Measurements from ENCODE around the gene HLCS. TPM values are rescaled to one million over a fixed set of nuclear protein-coding genes. Genes with fewer than 3 reads are reported as not detected.

Gene HLCS
- total RNA-seq, 1 donor, result 10.2 TPM

DNA sequence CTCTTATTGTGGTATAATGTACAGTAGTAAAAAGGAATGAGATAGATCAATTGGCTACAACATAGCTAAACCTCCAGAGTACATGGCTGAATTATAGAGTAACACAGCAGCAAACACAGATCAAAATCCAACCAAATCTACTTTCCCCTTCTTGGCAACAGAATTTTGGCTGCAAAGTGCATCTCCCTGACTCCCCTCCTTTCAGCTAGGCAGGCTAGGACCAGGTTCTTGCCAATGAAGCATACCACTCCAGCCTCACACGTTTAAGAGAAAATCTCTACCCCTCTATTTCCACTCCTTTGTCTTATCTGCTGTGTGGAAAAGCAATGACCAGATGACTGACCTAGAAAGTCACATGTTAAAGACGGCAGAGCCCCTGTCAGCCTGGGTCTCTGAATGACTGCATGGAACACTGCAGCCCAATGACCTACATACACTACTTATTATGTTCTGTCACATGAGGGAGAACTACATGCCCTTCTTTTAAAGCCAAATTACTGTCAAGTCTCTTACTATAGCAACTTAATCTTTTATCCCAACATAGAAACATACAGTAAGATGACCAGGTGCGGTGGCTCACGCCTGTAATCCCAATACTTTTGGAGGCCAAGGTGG lies 99.1 kb downstream of the HLCS start:
- Histone ChIP-seq H3K9me3 (ENCODE audit: low read depth, low read length) (no peaks in the 10 kb centered on the region), H3K4me3 (ENCODE audit: low read length) (no peak overlapping the region), H3K4me1 (ENCODE audit: insufficient read depth, low read length) (no peaks in the 10 kb centered on the region), H3K27me3 (ENCODE audit: insufficient read depth, low read length) (no peaks in the 10 kb centered on the region)

DNA sequence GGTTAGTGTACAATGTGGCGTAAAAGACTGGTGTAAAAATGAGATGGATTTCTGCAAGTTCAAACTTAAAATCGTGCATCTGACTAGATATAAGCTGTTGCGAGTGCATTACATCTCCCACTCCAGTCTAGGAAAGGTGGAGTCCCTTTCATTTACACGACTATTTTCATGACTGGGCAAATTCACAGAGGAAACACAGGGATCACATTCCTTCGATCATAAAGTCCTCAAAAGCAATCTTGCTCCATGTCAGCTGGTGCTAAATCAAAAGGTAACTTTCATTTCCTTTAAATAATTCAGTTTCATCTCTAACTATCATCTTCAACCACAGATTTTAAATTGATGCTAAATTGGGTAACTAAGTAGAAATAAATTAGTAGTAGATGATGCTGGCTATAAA lies 100.0 kb downstream of the HLCS start:
- Histone ChIP-seq H3K9me3 (ENCODE audit: low read depth, low read length) (no peaks in the 10 kb centered on the region), H3K27me3 (ENCODE audit: insufficient read depth, low read length) (no peaks in the 10 kb centered on the region), H3K4me1 (ENCODE audit: insufficient read depth, low read length) (no peaks in the 10 kb centered on the region), H3K4me3 (ENCODE audit: low read length) (no peak overlapping the region)

DNA sequence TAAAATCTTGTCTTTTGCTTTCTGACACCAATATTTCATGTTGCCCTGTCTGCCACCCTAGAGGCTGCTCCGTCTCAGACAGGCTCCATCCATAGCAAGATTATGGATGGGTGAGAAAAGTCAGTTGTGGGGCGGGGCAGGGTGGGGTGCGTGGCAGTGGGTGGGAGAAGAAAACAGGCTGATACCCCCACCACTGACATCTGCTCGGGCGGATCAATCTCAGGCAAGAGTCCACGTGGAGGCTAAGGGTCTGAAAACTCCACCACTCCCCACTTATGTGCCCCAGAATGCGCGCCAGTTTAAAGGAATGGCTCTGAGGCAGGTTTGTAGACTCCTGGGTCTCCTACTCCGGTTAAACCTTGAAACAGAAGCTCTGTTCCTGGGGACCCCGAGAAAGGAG lies 101.5 kb downstream of the HLCS start:
- H3K27me3 ChIP-seq (ENCODE audit: insufficient read depth, low read length), result no peaks in the 10 kb centered on the region
- H3K4me1 ChIP-seq (ENCODE audit: insufficient read depth, low read length), result peaks cover 4% of the 10 kb centered on the region

DNA sequence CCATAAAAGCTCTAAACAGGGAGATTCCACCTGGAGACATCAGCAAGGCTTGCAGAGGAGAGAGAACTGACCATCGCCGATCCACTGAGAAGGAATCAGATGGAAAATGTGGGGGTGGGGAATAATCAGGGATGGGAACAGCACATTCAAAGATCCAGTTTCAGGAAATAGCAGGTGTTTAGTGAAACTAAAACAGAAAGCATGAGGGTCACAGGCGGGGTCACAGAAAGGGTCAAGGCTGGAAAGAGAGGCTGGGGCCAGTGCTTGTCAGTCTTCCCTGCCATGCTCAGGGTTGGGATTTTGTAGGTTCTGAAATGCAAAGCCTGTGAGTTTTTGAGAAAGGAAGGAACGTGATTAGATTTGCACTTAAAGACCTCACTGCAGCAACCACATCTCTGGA lies 103.2 kb downstream of the HLCS start:
- Histone ChIP-seq H3K9me3 (ENCODE audit: low read depth, low read length) (no peaks in the 10 kb centered on the region), H3K4me3 (ENCODE audit: low read length) (no peak overlapping the region), H3K4me1 (ENCODE audit: insufficient read depth, low read length) (peaks cover 12% of the 10 kb centered on the region), H3K27me3 (ENCODE audit: insufficient read depth, low read length) (no peaks in the 10 kb centered on the region)

More for the DNA sequence above, 101.5 kb downstream of the HLCS start:
- Histone ChIP-seq H3K9me3 (ENCODE audit: low read depth, low read length) (no peaks in the 10 kb centered on the region), H3K4me3 (ENCODE audit: low read length) (no peak overlapping the region)

DNA sequence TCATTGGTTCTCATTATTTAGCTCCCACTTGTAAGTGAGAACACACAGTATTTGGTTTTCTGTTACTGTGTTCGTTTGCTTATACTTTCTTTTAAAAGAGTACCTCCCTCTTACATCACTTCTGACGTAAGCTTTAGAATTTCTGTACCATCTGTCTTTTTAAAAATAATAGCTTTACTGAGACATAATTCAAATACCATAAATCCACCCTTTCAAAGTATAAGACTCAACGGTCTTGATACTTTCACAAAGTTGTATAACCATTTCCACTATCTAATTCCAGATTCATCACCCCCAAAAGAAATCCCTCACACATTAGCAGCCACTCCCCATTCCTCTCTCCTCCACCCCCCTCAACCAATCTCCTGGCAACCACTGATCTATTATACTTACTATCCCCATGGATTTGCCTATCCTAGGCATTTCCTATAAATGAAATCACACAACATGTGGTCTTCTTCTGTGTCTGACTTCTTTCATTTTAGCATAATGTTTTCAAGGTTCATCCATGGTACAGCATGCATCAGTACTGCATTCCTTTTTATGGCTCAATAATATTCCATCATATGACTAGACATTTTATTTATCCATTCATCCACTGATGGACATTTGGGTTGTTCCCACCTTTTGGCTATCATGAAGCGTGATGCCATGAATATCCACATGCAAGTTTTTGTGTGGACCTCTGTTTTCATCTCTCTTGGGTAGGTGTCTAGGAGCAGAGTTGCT lies 104.7 kb downstream of the HLCS start:
- H3K4me1 ChIP-seq (ENCODE audit: insufficient read depth, low read length), result peaks cover 12% of the 10 kb centered on the region
- no peaks in the 10 kb centered on the region for H3K9me3 ChIP-seq (ENCODE audit: low read depth, low read length)
- H3K4me3 ChIP-seq (ENCODE audit: low read length), result no peak overlapping the region
- no peaks in the 10 kb centered on the region for H3K27me3 ChIP-seq (ENCODE audit: insufficient read depth, low read length)

DNA sequence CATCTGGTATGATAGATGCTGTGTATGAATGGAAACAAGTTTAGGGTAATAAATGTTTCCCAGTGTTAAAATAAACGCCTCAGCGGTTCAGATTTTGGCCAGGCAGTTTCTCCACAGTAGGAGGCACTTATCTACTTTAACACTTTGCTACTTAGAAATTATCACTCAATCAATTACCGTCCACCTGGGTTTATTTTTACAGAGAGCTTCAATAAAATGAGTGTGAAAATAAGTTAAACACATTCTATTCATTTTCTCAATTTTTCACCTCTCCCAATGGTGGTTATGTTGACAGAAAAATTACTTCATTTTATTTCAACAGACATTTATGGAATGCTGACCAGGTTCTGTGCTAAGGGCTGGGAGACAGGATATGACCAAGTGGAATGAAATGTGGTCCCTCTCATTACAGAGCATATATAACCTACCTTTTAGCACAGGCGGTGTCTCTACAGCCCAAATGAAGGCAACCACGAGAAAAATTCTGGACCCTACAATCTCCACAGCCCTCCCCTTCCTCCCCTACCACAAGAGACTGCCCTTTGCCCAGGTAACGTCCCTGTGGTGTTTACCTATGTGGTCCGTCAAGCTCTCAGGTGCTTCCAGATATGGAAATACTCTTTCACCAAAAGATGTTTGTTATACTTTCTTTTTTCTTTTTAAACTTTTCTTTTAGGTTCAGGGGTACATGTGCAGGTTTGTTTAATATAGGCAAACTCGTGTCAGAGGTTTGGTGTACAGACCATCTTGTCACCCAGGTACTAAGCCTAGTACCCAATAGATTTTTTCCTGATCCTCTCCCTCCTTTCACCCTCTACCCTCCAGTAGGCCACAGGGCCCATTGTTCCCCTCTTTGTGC lies 105.5 kb downstream of the HLCS start:
- Histone ChIP-seq H3K4me1 (ENCODE audit: insufficient read depth, low read length) (peaks cover 12% of the 10 kb centered on the region), H3K9me3 (ENCODE audit: low read depth, low read length) (no peaks in the 10 kb centered on the region), H3K27me3 (ENCODE audit: insufficient read depth, low read length) (no peaks in the 10 kb centered on the region), H3K4me3 (ENCODE audit: low read length) (no peak overlapping the region)

DNA sequence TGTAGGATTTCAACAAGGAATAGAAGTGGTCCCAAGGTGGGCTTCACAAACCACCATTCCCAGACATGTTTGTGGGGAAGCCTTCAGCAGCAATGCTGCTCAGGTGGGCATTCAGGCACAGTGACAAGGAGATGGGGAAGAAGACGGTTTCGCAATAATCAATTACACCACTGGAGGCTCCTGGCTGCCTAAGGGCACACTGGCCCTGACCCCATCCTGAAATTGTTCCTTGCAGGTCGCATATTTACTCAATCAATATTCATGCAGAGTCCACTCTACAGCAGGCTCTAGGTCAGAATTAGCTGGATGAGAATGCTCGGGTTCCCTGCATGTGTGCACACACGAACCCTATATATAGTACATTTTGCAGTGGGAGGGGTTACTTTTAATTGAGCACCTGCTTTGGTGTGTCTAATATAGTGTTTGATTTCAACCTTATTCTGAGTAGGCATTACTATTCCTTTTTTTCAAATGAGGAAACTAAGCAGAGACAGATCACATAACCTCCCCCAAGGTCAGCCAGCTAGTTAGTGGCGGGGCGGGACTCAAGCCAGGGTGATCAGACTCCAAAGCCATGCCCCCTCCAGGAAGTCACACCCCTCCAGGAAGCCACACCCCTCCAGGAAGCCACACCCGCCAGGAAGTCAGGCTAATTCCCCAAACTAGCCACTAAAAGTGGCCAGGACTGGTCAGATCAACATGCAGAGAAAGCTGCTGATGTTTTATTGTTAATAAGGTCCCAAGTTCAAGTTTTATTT lies 106.5 kb downstream of the HLCS start:
- no peak overlapping the region for H3K4me3 ChIP-seq (ENCODE audit: low read length)

DNA sequence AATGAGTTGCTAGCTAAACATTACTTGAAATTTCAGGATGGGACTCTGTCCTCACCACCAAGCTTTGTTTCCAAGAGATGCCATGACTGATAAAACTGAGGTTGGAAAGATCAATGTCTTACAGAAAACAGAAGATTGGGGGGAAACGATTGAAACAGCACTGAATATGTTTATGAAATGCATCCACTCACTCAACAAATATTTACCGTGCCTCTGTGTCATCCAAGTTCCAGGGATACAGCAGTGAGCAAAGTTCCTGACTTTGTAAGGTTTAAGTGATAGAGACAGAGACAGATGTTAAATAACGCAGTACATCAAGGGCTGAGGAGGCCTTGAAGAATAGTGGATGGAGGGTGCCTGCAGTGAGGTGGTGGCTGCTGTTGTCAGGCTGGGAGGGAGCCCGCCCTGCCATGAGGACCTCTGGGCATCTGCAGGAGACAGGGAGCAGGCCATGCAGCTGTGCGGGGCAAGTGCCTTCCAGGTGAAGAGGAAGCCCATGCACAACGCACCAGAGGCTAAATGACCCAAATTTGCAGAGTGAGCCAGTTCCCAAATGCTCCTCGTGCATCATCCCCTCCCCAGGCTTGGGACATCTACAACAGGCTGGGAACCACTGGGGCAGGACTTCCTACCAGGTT lies 108.0 kb downstream of the HLCS start:
- Histone ChIP-seq H3K4me1 (ENCODE audit: insufficient read depth, low read length) (peaks cover 12% of the 10 kb centered on the region), H3K27me3 (ENCODE audit: insufficient read depth, low read length) (no peaks in the 10 kb centered on the region), H3K4me3 (ENCODE audit: low read length) (no peak overlapping the region), H3K9me3 (ENCODE audit: low read depth, low read length) (no peaks in the 10 kb centered on the region)

More for the DNA sequence above, 106.5 kb downstream of the HLCS start:
- Histone ChIP-seq H3K27me3 (ENCODE audit: insufficient read depth, low read length) (no peaks in the 10 kb centered on the region), H3K4me1 (ENCODE audit: insufficient read depth, low read length) (peaks cover 12% of the 10 kb centered on the region), H3K9me3 (ENCODE audit: low read depth, low read length) (no peaks in the 10 kb centered on the region)

DNA sequence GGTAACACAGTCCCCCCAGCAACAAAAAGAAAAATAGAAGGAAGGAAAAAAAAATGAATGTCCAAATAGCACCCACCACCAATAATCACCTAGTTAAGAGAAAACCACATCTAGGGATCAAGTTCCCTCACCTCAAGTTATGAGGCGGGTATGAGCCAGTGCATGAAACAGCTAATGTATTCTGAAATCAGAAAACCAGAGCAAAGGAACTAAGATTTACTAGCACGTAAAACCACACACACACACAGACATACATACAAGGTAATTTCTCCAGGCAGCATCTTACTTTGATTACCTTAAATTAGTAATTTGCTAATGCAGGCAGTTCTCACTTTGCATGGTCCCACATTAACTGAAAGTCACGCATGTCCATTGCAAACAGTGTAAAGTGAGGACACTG lies 109.8 kb downstream of the HLCS start:
- Histone ChIP-seq H3K4me1 (ENCODE audit: insufficient read depth, low read length) (peaks cover 12% of the 10 kb centered on the region), H3K9me3 (ENCODE audit: low read depth, low read length) (no peaks in the 10 kb centered on the region), H3K27me3 (ENCODE audit: insufficient read depth, low read length) (no peaks in the 10 kb centered on the region), H3K4me3 (ENCODE audit: low read length) (no peak overlapping the region)

DNA sequence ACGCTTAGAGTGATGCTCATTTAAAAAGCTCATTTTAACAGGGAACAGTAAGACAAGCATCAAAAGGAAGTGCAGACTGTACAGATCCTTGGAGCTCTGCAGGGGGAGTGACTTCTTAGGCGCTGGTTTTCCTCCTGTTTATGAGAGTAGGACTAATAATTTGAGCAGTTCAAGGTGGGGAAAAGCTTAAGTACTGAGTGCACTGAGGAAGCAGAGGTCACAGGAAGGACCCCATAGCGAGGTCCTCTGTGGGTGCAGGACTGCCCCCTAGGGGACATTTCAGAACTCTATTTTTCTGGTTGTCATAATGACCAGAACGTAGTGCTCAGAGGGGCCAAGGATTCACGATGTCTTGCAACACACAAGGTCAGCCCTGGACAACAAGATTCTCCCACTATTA lies 112.1 kb downstream of the HLCS start:
- Histone ChIP-seq H3K4me1 (ENCODE audit: insufficient read depth, low read length) (peaks cover 2% of the 10 kb centered on the region), H3K4me3 (ENCODE audit: low read length) (no peak overlapping the region), H3K27me3 (ENCODE audit: insufficient read depth, low read length) (no peaks in the 10 kb centered on the region), H3K9me3 (ENCODE audit: low read depth, low read length) (no peaks in the 10 kb centered on the region)

DNA sequence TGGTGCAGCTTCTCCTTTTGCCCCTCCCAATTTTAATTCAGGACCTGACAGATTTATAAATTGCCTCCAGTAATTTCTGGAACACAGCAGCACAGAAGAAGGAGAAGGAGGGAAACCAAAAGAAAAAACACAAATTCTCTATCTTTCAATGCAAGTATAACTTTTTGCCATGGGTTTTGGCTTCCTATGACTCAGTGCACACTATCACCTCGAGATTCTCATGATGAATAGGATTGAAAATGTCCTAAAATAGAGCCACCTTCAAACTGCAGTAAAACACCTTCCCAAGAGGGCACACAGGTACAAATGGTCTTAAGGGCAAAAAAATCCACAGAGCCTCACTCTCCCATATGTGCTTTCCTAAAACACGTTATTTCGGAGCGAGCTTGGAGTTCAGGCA lies 113.6 kb downstream of the HLCS start:
- Histone ChIP-seq H3K4me1 (ENCODE audit: insufficient read depth, low read length) (no peaks in the 10 kb centered on the region), H3K4me3 (ENCODE audit: low read length) (no peak overlapping the region), H3K9me3 (ENCODE audit: low read depth, low read length) (no peaks in the 10 kb centered on the region), H3K27me3 (ENCODE audit: insufficient read depth, low read length) (no peaks in the 10 kb centered on the region)

DNA sequence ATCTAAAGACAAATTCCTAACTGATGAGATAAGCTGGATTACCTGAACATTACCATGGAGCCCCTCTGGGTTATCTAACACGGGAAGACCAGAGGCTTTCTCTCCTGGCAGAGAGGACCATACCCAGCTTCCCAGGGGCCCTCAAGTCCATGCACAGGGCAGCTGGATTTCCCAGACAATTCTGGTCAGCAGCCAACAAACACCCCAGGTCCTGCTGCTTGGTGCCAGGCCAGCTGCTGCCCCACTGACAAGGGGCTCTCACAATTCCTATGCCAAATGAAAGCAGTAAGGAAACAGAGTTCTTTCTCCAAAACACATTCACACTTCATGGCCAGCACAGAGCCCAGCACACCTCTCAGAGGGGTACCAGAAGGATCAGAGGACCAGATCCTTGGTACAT lies 114.2 kb downstream of the HLCS start:
- Histone ChIP-seq H3K27me3 (ENCODE audit: insufficient read depth, low read length) (no peaks in the 10 kb centered on the region), H3K9me3 (ENCODE audit: low read depth, low read length) (no peaks in the 10 kb centered on the region), H3K4me3 (ENCODE audit: low read length) (no peak overlapping the region), H3K4me1 (ENCODE audit: insufficient read depth, low read length) (no peaks in the 10 kb centered on the region)

DNA sequence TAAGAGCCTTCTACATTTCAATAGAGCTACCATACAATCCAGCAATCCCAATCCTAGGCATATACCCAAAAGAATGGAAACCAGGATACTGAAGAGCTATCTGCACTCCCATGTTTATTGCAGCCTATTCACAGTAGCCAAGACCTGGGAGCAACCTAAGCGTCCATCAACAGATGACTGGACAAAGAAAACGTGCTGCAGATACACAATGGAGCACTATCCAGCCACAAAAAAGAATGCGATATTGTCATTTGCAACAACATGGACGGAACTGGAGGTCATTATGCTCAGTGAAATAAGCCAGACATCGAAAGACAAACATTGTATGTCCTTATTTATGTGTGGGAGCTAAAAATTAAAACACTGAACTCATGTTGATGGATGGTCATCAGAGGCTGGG lies 115.3 kb downstream of the HLCS start:
- Histone ChIP-seq H3K27me3 (ENCODE audit: insufficient read depth, low read length) (no peaks in the 10 kb centered on the region), H3K4me1 (ENCODE audit: insufficient read depth, low read length) (no peaks in the 10 kb centered on the region), H3K4me3 (ENCODE audit: low read length) (no peak overlapping the region), H3K9me3 (ENCODE audit: low read depth, low read length) (no peaks in the 10 kb centered on the region)

DNA sequence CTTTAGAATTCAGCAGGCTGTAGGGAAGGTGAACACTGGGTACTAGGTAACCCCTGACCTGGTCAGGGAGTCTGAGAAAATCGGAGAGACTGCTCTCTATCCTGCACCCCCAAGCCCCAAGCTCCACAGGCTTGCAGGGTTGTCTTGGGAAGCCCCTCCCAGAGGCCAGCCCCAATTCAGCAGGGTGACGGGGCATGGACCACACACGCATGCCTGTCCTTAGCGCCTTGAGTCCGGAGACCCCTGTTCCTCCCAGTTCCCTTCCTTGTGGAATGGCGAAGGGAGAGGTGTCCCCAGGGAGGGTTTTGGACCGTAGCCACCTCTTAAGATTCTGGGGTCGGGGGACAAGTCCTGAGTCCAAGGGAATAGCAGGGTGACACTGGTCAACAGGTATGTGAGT lies 116.1 kb downstream of the HLCS start:
- Histone ChIP-seq H3K4me3 (ENCODE audit: low read length) (no peak overlapping the region), H3K27me3 (ENCODE audit: insufficient read depth, low read length) (no peaks in the 10 kb centered on the region)

More for the DNA sequence above, 116.1 kb downstream of the HLCS start:
- H3K4me1 ChIP-seq (ENCODE audit: insufficient read depth, low read length), result no peaks in the 10 kb centered on the region
- no peaks in the 10 kb centered on the region for H3K9me3 ChIP-seq (ENCODE audit: low read depth, low read length)
